ENCODE data around the gene BARD1.

BARD1 gene

DNA sequence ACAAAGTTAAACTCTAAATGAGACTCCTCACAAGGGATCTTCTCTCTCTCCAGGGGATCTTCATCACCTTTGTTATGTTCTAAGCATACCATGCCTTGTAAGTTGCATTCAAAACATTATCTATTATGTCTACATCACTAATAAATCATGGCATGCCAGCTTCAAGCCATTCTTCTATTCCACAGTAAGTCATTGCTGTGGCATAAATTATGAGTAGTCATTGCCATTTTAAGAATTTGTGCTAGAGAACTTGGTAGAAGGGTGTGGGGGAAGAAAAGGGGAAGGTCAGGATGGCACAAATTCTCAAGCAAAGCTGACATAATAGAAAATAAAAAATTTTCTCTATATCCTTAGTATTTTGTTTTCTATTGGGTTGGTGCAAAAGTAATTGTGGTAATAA lies 33.5 kb downstream of the BARD1 start:
- TF ChIP-seq, protein P1, sequence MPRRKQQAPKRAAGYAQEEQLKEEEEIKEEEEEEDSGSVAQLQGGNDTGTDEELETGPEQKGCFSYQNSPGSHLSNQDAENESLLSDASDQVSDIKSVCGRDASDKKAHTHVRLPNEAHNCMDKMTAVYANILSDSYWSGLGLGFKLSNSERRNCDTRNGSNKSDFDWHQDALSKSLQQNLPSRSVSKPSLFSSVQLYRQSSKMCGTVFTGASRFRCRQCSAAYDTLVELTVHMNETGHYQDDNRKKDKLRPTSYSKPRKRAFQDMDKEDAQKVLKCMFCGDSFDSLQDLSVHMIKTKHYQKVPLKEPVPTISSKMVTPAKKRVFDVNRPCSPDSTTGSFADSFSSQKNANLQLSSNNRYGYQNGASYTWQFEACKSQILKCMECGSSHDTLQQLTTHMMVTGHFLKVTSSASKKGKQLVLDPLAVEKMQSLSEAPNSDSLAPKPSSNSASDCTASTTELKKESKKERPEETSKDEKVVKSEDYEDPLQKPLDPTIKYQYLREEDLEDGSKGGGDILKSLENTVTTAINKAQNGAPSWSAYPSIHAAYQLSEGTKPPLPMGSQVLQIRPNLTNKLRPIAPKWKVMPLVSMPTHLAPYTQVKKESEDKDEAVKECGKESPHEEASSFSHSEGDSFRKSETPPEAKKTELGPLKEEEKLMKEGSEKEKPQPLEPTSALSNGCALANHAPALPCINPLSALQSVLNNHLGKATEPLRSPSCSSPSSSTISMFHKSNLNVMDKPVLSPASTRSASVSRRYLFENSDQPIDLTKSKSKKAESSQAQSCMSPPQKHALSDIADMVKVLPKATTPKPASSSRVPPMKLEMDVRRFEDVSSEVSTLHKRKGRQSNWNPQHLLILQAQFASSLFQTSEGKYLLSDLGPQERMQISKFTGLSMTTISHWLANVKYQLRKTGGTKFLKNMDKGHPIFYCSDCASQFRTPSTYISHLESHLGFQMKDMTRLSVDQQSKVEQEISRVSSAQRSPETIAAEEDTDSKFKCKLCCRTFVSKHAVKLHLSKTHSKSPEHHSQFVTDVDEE (CRISPR knock-in tag; IDR thresholded peaks at IDR 0.05): no peak
- TF ChIP-seq, protein P2, sequence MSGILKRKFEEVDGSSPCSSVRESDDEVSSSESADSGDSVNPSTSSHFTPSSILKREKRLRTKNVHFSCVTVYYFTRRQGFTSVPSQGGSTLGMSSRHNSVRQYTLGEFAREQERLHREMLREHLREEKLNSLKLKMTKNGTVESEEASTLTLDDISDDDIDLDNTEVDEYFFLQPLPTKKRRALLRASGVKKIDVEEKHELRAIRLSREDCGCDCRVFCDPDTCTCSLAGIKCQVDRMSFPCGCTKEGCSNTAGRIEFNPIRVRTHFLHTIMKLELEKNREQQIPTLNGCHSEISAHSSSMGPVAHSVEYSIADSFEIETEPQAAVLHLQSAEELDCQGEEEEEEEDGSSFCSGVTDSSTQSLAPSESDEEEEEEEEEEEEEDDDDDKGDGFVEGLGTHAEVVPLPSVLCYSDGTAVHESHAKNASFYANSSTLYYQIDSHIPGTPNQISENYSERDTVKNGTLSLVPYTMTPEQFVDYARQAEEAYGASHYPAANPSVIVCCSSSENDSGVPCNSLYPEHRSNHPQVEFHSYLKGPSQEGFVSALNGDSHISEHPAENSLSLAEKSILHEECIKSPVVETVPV (CRISPR knock-in tag; IDR thresholded peaks at IDR 0.05): no peak
- TF ChIP-seq TOX (CRISPR knock-in tag; IDR thresholded peaks at IDR 0.05; ENCODE audit: borderline replicate concordance) (no peak), ESRRG (CRISPR knock-in tag; IDR thresholded peaks at IDR 0.05) (no peak), ZNF70 (CRISPR knock-in tag; IDR thresholded peaks at IDR 0.05) (no peak), ZC3H10 (CRISPR knock-in tag; IDR thresholded peaks at IDR 0.05) (no peak), SNAI2 (CRISPR knock-in tag; IDR thresholded peaks at IDR 0.05) (no peak), ISL1 (CRISPR knock-in tag; IDR thresholded peaks at IDR 0.05) (no peak), OSR1 (CRISPR knock-in tag; IDR thresholded peaks at IDR 0.05) (no peak), ZFP3 (CRISPR knock-in tag; IDR thresholded peaks at IDR 0.05) (no peak), RARB (CRISPR knock-in tag; IDR thresholded peaks at IDR 0.05) (no peak), CSDC2 (CRISPR knock-in tag; IDR thresholded peaks at IDR 0.05) (no peak), ARNTL (CRISPR knock-in tag; IDR thresholded peaks at IDR 0.05; ENCODE audit: borderline replicate concordance, low read depth) (no peak)
- TF ChIP-seq, protein P3, sequence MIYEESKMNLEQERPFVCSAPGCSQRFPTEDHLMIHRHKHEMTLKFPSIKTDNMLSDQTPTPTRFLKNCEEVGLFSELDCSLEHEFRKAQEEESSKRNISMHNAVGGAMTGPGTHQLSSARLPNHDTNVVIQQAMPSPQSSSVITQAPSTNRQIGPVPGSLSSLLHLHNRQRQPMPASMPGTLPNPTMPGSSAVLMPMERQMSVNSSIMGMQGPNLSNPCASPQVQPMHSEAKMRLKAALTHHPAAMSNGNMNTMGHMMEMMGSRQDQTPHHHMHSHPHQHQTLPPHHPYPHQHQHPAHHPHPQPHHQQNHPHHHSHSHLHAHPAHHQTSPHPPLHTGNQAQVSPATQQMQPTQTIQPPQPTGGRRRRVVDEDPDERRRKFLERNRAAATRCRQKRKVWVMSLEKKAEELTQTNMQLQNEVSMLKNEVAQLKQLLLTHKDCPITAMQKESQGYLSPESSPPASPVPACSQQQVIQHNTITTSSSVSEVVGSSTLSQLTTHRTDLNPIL (CRISPR knock-in tag; IDR thresholded peaks at IDR 0.05; ENCODE audit: low read depth): no peak
- no peak for ATAC-seq

DNA sequence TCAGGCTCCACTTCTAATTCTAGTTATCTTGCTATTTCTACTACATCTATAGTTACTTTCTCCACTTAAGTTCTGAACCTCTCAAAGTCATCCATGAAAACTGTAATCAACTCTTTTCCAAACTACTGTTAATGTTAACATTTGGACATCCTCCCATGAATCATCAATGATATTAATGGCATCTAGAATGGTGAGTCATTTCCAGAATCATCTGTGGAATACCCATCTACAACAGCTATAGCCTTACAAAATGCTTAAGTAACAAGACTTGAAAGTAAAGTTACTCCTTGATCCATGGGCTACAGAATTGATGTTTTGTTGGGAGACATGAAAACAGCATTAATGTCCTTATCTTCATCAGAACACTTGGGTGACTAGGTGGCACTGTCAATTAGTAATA lies 35.4 kb downstream of the BARD1 start:
- no peak for ATAC-seq

DNA sequence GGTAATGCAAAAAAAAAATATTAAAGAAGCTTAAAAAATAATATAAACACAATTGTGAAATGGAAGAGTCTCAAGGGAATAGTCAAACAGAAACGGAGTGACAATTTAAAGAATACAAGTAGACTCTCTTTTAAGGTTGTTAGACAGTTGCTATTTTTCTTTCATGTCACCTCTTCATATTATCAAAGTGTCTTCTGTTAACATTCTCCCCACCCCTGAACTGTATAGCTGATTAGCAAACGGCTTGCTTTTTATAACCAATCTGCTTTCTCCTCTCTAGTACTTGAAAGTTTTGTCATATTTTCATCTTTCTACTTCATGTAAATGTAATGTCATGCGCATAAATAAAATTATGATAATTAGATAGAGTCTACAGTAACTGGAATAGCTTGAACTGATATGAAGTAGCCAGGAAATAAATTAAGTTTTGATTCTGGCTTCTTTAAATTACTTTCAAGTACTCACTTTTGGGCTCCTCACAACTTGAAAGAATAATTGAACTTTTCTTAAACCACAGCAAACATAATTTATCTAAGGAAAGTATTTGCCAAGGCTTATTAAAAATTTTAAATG lies 37.0 kb downstream of the BARD1 start:
- no peak for ATAC-seq
- TF ChIP-seq RARB (CRISPR knock-in tag; IDR thresholded peaks at IDR 0.05) (no peak), SNAI2 (CRISPR knock-in tag; IDR thresholded peaks at IDR 0.05) (no peak), ZFP30 (CRISPR knock-in tag; IDR thresholded peaks at IDR 0.05) (peak; percentile 63), ISL1 (CRISPR knock-in tag; IDR thresholded peaks at IDR 0.05) (0 out of 2 replicates have a peak, but pooled peaks have one; percentile 22), ZNF8 (CRISPR knock-in tag; IDR thresholded peaks at IDR 0.05) (no peak), ARNTL (CRISPR knock-in tag; IDR thresholded peaks at IDR 0.05; ENCODE audit: borderline replicate concordance, low read depth) (no peak), BACH2 (CRISPR knock-in tag; IDR thresholded peaks at IDR 0.05; ENCODE audit: borderline replicate concordance) (no peak), ZC3H10 (CRISPR knock-in tag; IDR thresholded peaks at IDR 0.05) (no peak), TCF4 (CRISPR knock-in tag; IDR thresholded peaks at IDR 0.05; ENCODE audit: borderline replicate concordance) (no peak), CSDC2 (CRISPR knock-in tag; IDR thresholded peaks at IDR 0.05) (no peak), ZNF565 (CRISPR knock-in tag; conservative IDR thresholded peaks at IDR 0.05; ENCODE audit: low read depth) (no peak), ZFP3 (CRISPR knock-in tag; IDR thresholded peaks at IDR 0.05) (no peak)
- TF ChIP-seq, protein P2 (CRISPR knock-in tag; IDR thresholded peaks at IDR 0.05): no peak
- TF ChIP-seq, protein P3 (CRISPR knock-in tag; IDR thresholded peaks at IDR 0.05; ENCODE audit: low read depth): no peak
- TF ChIP-seq, protein P4, sequence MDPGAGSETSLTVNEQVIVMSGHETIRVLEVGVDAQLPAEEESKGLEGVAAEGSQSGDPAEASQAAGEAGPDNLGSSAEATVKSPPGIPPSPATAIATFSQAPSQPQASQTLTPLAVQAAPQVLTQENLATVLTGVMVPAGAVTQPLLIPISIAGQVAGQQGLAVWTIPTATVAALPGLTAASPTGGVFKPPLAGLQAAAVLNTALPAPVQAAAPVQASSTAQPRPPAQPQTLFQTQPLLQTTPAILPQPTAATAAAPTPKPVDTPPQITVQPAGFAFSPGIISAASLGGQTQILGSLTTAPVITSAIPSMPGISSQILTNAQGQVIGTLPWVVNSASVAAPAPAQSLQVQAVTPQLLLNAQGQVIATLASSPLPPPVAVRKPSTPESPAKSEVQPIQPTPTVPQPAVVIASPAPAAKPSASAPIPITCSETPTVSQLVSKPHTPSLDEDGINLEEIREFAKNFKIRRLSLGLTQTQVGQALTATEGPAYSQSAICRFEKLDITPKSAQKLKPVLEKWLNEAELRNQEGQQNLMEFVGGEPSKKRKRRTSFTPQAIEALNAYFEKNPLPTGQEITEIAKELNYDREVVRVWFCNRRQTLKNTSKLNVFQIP (CRISPR knock-in tag; IDR thresholded peaks at IDR 0.05; ENCODE audit: borderline replicate concordance, low read depth): no peak

More for the DNA sequence above, 35.4 kb downstream of the BARD1 start:
- TF ChIP-seq ZNF8 (CRISPR knock-in tag; IDR thresholded peaks at IDR 0.05) (no peak), ESRRG (CRISPR knock-in tag; IDR thresholded peaks at IDR 0.05) (no peak), RARB (CRISPR knock-in tag; IDR thresholded peaks at IDR 0.05) (no peak), ZFP3 (CRISPR knock-in tag; IDR thresholded peaks at IDR 0.05) (peak; percentile 87), ZFP30 (CRISPR knock-in tag; IDR thresholded peaks at IDR 0.05) (no peak), GLIS3 (CRISPR knock-in tag; IDR thresholded peaks at IDR 0.05) (no peak)
